Fibroblast of pulmonary artery (primary cell): ENCODE results near the gene WNT11.
A peak's percentile ranks its signal among the peaks of the same experiment; 100 is the strongest.

Source experiments
- DNase-seq: peaks from one replicate; pipeline ENCODE4 v3.0.0-alpha.2; 2010; ENCODE audit warnings: low read depth
- H3K4me3 ChIP-seq: replicated peaks from 2 replicates; pipeline ENCODE4 v1.5.1; 2011; ENCODE audit warnings: low read depth, mild to moderate bottlenecking, control low read depth, low read length, moderate library complexity
- CTCF ChIP-seq: IDR thresholded peaks from 2 replicates; pipeline ENCODE4 v1.5.1; 2011; ENCODE audit warnings: mild to moderate bottlenecking, control low read depth, low read length, inconsistent platforms; ENCODE audit errors: missing control alignments

The WNT11 gene

GRCh38 chr11:76185931-76186401, 20.3 kb downstream of the WNT11 start:
- DNase-seq, result no peak
- H3K4me3 ChIP-seq, result no peak overlapping the region
- TF ChIP-seq CTCF, result no peak

GRCh38 chr11:76185511-76185910, 20.8 kb downstream of the WNT11 start:
- no peak for TF ChIP-seq CTCF
- DNase-seq, result no peak
- H3K4me3 ChIP-seq, result no peak overlapping the region

GRCh38 chr11:76184551-76184993, 21.7 kb downstream of the WNT11 start:
- TF ChIP-seq CTCF, result no peak
- H3K4me3 ChIP-seq, result no peak overlapping the region
- DNase-seq, result peak; percentile 67

GRCh38 chr11:76181371-76181770, 24.9 kb downstream of the WNT11 start:
- H3K4me3 ChIP-seq, result no peak overlapping the region
- TF ChIP-seq CTCF, result no peak
- no peak for DNase-seq

GRCh38 chr11:76179147-76179546, 27.2 kb downstream of the WNT11 start:
- DNase-seq, result no peak
- no peak for TF ChIP-seq CTCF
- no peak overlapping the region for H3K4me3 ChIP-seq

- no peak for DNase-seq
- H3K4me3 ChIP-seq, result no peak overlapping the region
- TF ChIP-seq CTCF, result no peak
Observed at GRCh38 chr11:76177250-76177686, 29.0 kb downstream of the WNT11 start.

- TF ChIP-seq CTCF, result no peak
- H3K4me3 ChIP-seq, result no peak overlapping the region
- DNase-seq, result no peak
Observed at GRCh38 chr11:76176463-76176862, 29.8 kb downstream of the WNT11 start.
